Measurements from ENCODE around the gene NSD1.

Gene NSD1

GRCh38 chr5:177307544-177308363 is 174.2 kb downstream of the NSD1 start:
- no peak for DNase-seq (ENCODE audit: low spot score)

- no peak for DNase-seq (ENCODE audit: low spot score)
These were observed 175.2 kb downstream of the NSD1 start for GRCh38 chr5:177308740-177309139.

GRCh38 chr5:177309351-177310191 is 176.0 kb downstream of the NSD1 start:
- peak; percentile 84 for DNase-seq (ENCODE audit: low spot score)

- DNase-seq (ENCODE audit: low spot score), result no peak
These were observed 176.8 kb downstream of the NSD1 start for GRCh38 chr5:177310332-177310731.

GRCh38 chr5:177310757-177311391 is 177.3 kb downstream of the NSD1 start:
- peak; percentile 58 for DNase-seq (ENCODE audit: low spot score)

- peak; percentile 23 for DNase-seq (ENCODE audit: low spot score)
These were observed 177.8 kb downstream of the NSD1 start for GRCh38 chr5:177311392-177311722.

- DNase-seq (ENCODE audit: low spot score), result peak; percentile 99
These were observed 178.4 kb downstream of the NSD1 start, which contains the start of gene MXD3 for GRCh38 chr5:177311723-177312648. Gene MXD3 (minus strand): TSS chr5:177311898. CDS start chr5:177311830, 68 bp downstream.

GRCh38 chr5:177312649-177313181 is 179.1 kb downstream of the NSD1 start:
- DNase-seq (ENCODE audit: low spot score), result peak; percentile 87

- DNase-seq (ENCODE audit: low spot score), result no peak
These were observed 180.1 kb downstream of the NSD1 start for GRCh38 chr5:177313561-177314259.

- DNase-seq (ENCODE audit: low spot score), result no peak
These were observed 181.1 kb downstream of the NSD1 start for GRCh38 chr5:177314376-177315342.

GRCh38 chr5:177315411-177315810 is 181.8 kb downstream of the NSD1 start:
- no peak for DNase-seq (ENCODE audit: low spot score)

GRCh38 chr5:177316005-177316404 is 182.4 kb downstream of the NSD1 start:
- DNase-seq (ENCODE audit: low spot score), result no peak

- DNase-seq (ENCODE audit: low spot score), result peak; percentile 81
These were observed 184.4 kb downstream of the NSD1 start for GRCh38 chr5:177317959-177318377.

- DNase-seq (ENCODE audit: low spot score), result peak; percentile 43
These were observed 186.5 kb downstream of the NSD1 start for GRCh38 chr5:177319913-177320588.

- no peak for DNase-seq (ENCODE audit: low spot score)
These were observed 187.3 kb downstream of the NSD1 start for GRCh38 chr5:177320879-177321278.

GRCh38 chr5:177325868-177326381 is 192.4 kb downstream of the NSD1 start:
- peak; percentile 43 for DNase-seq (ENCODE audit: low spot score)

GRCh38 chr5:177327539-177328522 is 194.3 kb downstream of the NSD1 start:
- peak; percentile 38 for DNase-seq (ENCODE audit: low spot score)
